ENCODE results near the gene MCFD2.

GRCh38 chr2:46962751-46963150 is 47.1 kb upstream of the MCFD2 start:
- TF ChIP-seq CEBPB (IDR thresholded peaks at IDR 0.05) (no peak), REST (IDR thresholded peaks at IDR 0.05; ENCODE audit: low read depth) (no peak), EP300 (IDR thresholded peaks at IDR 0.05; ENCODE audit: borderline replicate concordance) (no peak), TEAD4 (IDR thresholded peaks at IDR 0.05) (no peak), TCF12 (IDR thresholded peaks at IDR 0.05; ENCODE audit: low read depth) (no peak), TAF1 (IDR thresholded peaks at IDR 0.05; ENCODE audit: low read depth) (no peak), FOXM1 (IDR thresholded peaks at IDR 0.05; ENCODE audit: borderline replicate concordance, low read depth) (no peak), ZBTB7A (IDR thresholded peaks at IDR 0.05; ENCODE audit: low read depth) (no peak)

Data from Ishikawa (cell line).